Aorta (tissue), 5 donors: ENCODE measurements around the gene MTHFSD. TPM values are rescaled to one million over a fixed set of nuclear protein-coding genes. Genes with fewer than 3 reads are reported as not detected.

Experiments
- ATAC-seq: fragments of 200-7000 bp; cut with Tn5 transposase; one replicate; pipeline ENCODE4 v1.9.1; 2022; ENCODE audit warnings: moderate library complexity; ENCODE audit not compliant: low FRiP score
- DNase-seq, 2 donors: peaks; one replicate each; pipeline ENCODE4 v3.0.0-alpha.2; 2020
- H3K27ac ChIP-seq, 2 donors: one replicate each; pipeline ENCODE4 v1.5.1; 2013; ENCODE audit warnings: low read length in 2 of 2, mild to moderate bottlenecking in 2 of 2, moderate library complexity in 2 of 2, control low read depth in 1 of 2, inconsistent platforms in 1 of 2, low read depth in 1 of 2
- H3K27me3 ChIP-seq, 2 donors: one replicate each; pipeline ENCODE4 v1.6.1; 2013; ENCODE audit warnings: control low read depth in 1 of 2, low read length in 1 of 2, mild to moderate bottlenecking in 1 of 2, moderate library complexity in 1 of 2; ENCODE audit not compliant: insufficient read depth in 2 of 2, control insufficient read depth in 1 of 2
- H3K36me3 ChIP-seq, 2 donors: one replicate each; pipeline ENCODE4 v1.6.1; 2013; ENCODE audit warnings: control low read depth in 1 of 2, low read length in 1 of 2, mild to moderate bottlenecking in 1 of 2; ENCODE audit not compliant: insufficient read depth in 2 of 2, control insufficient read depth in 1 of 2
- H3K4me1 ChIP-seq, 2 donors: one replicate each; pipeline ENCODE4 v1.6.1; 2013; ENCODE audit warnings: low read length in 2 of 2, control low read depth in 1 of 2, mild to moderate bottlenecking in 1 of 2, moderate library complexity in 1 of 2; ENCODE audit not compliant: insufficient read depth in 2 of 2, control insufficient read depth in 1 of 2
- H3K4me3 ChIP-seq, 2 donors: one replicate each; pipeline ENCODE4 v1.5.1; 2013; ENCODE audit warnings: low read length in 2 of 2, control low read depth in 1 of 2, mild to moderate bottlenecking in 1 of 2
- H3K9me3 ChIP-seq: one replicate; pipeline ENCODE4 v1.6.1; 2013; ENCODE audit warnings: mild to moderate bottlenecking, low read length; ENCODE audit not compliant: control insufficient read depth
- WGBS, 2 donors: extraction: QIAGEN DNeasy Blood & Tissue Kit; methylation state at CpG; one replicate each; pipeline ENCODE4 v1.1.7; 2013; 5-methylcytosine and 5-hydroxymethylcytosine counted together
- intact Hi-C, 2 donors: fragments of 100-400 bp; cut with DNase I; formaldehyde crosslinking; loops; one replicate each; pipeline versions ENCODE4 v1.14.2 to v1.15.0; 2022
- polyA plus RNA-seq, 2 donors: library from polyadenylated mRNA; stranded (reverse); fragments of 200-250 nt; gene quantifications; one replicate each; pipeline ENCODE4 v1.2.3, GENCODE V29; 2013
- total RNA-seq, 2 donors: library from RNA; stranded (reverse); fragmentation: NEBNext Ultra II Directional; extraction: Animal tissue kit (Norgen Biotek cat#: 25700); gene quantifications; one replicate each; pipeline ENCODE4 v1.2.1, GENCODE V29; 2021
- donor health status: healthy with polysubstance abuse.
- donor health status: Bipolar disorder and iron deficiency.
- donor health status: DM: no; HTN: no; CAD: no.
- donor health status: DM: no; HTN: no; CAD: no.
- donor health status: DM: yes; HTN: yes; CAD: no.

Gene MTHFSD
- total and polyA plus RNA-seq, 4 donors: 2.3 to 23.1 (median 13.6) TPM

DNA sequence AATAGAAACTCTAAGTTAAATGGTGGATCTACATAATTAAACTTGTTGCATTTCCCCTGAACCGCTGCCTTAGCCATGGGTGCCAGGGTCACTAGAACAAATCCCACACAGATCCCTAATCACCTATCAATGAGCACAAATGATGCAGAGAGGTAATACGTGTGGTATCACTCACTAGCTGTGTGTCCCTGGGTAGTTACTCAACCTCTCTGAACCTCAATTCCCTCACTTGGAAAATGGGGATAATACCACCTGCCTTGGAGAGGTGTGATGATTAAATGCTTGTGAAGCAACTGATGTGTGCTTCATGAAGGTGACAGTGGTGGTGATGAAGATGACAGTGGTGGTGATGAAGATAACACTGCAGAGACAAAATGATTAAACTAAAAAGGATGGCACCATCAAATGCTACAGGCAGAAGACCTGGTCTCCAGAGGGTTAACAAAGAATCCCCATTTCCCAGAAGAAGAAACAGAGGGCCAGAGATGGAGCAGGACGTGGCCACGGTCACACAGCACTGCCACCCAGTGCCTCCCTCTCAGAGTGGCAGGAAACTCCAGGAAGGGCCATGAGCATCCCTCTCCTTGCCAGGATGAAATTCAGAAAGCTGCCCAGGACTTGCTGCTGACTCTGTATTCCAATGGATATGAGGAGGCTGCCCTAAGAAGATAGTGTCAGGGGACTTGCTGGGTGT is 62.6 kb downstream of the MTHFSD start:
- Histone ChIP-seq H3K27me3 (peaks cover 0 to 5% of the 10 kb centered on the region in 2 donors), H3K27ac (no peak overlapping the region), H3K9me3 (peaks cover 5% of the 10 kb centered on the region), H3K4me3 (no peak overlapping the region), H3K4me1 (no peaks in the 10 kb centered on the region), H3K36me3 (no peaks in the 10 kb centered on the region)
- 60% methylated on average over 4 of the region's 4 CpGs for WGBS, 2 donors
- DNase-seq: peak in 1 of 2 donors; percentile 8
- ATAC-seq: no peak
- intact Hi-C loops: no loop called here

DNA sequence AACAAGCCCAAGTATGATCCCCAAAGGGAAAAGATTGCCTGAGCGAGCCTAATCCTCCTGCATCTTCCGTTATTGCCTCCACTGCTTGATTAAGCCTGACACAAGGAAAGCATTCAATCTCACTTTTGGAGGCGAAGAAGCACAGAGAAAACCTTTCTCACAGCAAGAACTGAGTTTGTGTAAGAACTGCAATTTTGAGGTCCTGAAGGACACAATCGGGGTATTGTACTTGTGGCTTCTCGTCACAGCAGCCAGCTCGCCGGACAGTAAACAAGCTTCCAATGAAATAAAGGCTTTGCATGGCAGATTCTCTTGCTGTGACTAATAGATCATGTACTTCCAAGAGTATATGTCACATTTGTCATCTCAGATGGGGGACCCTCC is 63.4 kb downstream of the MTHFSD start:
- peaks cover 5% of the 10 kb centered on the region for H3K9me3 ChIP-seq
- intact Hi-C loops: no loop called here
- no peaks in the 10 kb centered on the region for H3K4me1 ChIP-seq
- H3K27me3 ChIP-seq: peaks cover 0 to 5% of the 10 kb centered on the region in 2 donors
- H3K27ac ChIP-seq: no peak overlapping the region
- no peak for DNase-seq
- H3K4me3 ChIP-seq: no peak overlapping the region
- ATAC-seq: no peak
- WGBS, 2 donors: 52% methylated on average over 7 of the region's 7 CpGs
- H3K36me3 ChIP-seq: no peaks in the 10 kb centered on the region

DNA sequence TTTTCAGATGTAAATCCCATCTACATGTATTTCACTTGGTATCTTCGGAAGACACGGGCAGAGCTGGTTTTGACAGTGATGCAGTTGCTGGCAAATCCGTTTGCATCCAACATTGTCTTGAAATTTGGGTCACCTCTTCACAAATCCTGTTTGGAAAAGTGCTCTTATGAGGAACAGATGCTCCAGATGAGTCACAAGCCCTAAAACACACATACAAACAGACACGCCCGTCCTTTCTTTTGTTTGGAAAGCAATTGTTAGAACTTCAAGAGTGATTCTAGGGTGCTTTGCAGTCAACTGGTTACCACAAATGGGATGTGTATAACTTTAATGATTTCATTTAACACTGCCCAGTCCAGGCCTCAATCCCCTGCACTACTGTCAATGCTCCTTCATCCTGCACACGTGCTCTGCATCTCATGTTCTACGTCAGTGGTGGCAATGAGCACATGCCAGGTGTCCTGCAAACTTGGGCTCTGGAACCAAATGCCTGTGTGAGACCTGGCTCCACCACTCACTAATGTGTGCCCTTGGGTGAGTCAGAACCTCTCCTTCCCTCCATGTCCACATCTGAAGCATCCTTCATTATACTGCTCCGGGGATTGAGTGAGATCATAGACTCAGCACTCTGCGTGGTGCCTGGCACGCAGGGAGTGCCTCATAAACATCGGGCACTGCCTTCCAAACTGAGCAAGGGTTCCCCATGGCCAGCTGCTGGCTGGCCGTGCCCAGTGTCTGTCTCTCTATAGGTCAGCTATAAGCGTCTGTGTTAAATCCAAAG is 64.0 kb downstream of the MTHFSD start:
- peak in 1 of 2 donors; percentile 42 for DNase-seq
- Histone ChIP-seq H3K4me3 (no peak overlapping the region), H3K27ac (no peak overlapping the region), H3K9me3 (peaks cover 5% of the 10 kb centered on the region), H3K4me1 (no peaks in the 10 kb centered on the region), H3K27me3 (peaks cover 0 to 5% of the 10 kb centered on the region in 2 donors), H3K36me3 (no peaks in the 10 kb centered on the region)
- ATAC-seq: no peak
- WGBS, 2 donors: 70% methylated on average over 13 of the region's 13 CpGs
- intact Hi-C loops: no loop called here

DNA sequence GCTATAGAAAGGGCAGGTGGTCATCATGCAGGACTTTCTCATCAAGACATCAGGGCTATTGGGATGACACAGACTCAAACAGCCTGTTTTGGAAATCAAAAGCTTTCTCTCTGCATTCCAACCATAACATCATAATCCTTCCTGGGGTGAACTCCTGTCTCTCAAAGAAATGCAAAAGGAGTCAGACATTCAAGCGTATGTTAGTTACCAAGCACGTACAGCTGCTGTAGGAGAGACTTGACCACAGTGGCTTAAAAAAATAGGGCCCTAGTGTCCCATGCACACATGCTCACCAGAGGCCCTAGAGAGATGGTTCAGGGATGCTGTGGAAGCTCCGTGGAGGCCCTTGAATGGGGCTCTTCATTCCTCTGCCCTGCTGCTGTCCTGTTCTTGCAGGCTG is 69.3 kb downstream of the MTHFSD start:
- WGBS, 2 donors: 41 to 55% methylated on average over 3 of the region's 3 CpGs
- intact Hi-C loops: no loop called here
- DNase-seq (no peak), ATAC-seq (no peak)
- Histone ChIP-seq H3K4me1 (no peaks in the 10 kb centered on the region), H3K4me3 (no peak overlapping the region), H3K36me3 (no peaks in the 10 kb centered on the region), H3K27me3 (peaks cover 0 to 9% of the 10 kb centered on the region in 2 donors), H3K27ac (no peak overlapping the region), H3K9me3 (peaks cover 21% of the 10 kb centered on the region)

DNA sequence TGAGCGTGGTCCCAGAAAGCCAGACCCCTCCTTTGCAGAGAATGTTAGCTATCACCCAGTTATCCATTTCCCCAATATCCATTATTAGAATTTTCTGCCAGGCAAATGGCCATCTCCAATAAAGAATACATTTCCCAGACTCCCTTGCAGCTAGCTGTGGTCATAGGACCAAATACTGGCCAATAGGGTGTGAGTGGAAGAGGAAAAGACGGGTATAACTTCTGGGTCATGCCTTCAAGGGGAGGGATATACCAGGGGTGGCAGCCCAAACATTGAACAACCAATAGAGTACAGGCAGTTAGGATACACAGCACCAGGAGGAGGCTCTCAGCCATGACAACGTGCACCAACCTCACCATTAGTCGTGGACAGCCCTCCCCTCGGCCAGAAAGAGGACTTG is 70.8 kb downstream of the MTHFSD start:
- no peak for ATAC-seq
- H3K4me1 ChIP-seq: no peaks in the 10 kb centered on the region
- DNase-seq: no peak

DNA sequence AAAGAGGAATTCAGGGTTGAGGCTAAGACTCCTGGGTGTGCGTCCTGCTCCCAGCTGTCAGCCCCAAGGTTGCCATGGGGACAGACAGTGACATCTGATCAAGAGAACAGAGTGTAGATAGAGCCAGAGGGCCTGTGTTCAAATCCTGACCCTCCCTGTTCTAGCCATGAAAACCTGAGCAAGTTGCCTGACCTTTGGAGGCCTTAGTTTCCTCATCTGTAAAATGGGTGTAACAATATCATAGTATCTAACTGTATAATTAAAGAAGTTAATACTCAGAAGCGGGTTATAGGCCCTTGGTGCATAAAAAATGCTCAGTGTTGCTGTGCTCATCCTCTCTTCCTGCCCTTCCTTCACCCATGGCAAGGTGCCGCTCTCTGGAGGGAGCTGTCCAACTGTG is 73.4 kb downstream of the MTHFSD start:
- intact Hi-C loops: no loop called here
- no peak overlapping the region for H3K4me3 ChIP-seq
- H3K27me3 ChIP-seq: peaks cover 0 to 6% of the 10 kb centered on the region in 2 donors
- 81 to 86% methylated on average over 3 of the region's 3 CpGs for WGBS, 2 donors
- H3K27ac ChIP-seq: no peak overlapping the region
- no peaks in the 10 kb centered on the region for H3K36me3 ChIP-seq
- ATAC-seq (no peak), DNase-seq (no peak)
- no peaks in the 10 kb centered on the region for H3K4me1 ChIP-seq
- H3K9me3 ChIP-seq: peaks cover 16% of the 10 kb centered on the region

More for the DNA sequence above, 70.8 kb downstream of the MTHFSD start:
- H3K27me3 ChIP-seq: peaks cover 0 to 7% of the 10 kb centered on the region in 2 donors
- H3K27ac ChIP-seq: no peak overlapping the region
- H3K9me3 ChIP-seq: peaks cover 16% of the 10 kb centered on the region
- H3K36me3 ChIP-seq: no peaks in the 10 kb centered on the region
- 70 to 77% methylated on average over 5 of the region's 5 CpGs for WGBS, 2 donors
- H3K4me3 ChIP-seq: no peak overlapping the region
- intact Hi-C loops: no loop called here

DNA sequence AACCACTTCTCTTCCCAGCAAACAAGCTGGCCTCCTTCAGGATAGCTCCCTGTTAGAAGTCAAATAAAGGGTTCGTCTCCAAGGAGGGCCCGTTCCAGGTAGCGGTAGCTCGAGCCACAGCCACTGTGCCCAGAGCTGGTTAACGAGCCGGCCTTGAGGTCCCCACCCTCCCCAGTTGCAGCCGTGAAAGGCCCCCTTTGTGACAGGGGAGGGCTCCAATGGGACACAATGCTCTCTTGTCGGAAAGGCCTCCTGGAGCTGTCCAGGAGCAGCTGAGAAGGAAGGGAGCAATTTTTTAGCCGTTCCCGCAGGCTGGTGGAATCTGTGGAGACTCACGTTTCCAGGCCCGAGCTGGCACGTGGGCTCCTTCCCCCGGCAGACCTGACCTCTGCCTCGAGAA is 74.6 kb downstream of the MTHFSD start:
- intact Hi-C loops: no loop called here
- H3K9me3 ChIP-seq: peaks cover 16% of the 10 kb centered on the region
- ATAC-seq (no peak), DNase-seq (no peak)
- H3K4me1 ChIP-seq: no peaks in the 10 kb centered on the region
- WGBS, 2 donors: 35 to 39% methylated on average over 15 of the region's 15 CpGs
- no peak overlapping the region for H3K4me3 ChIP-seq
- H3K27me3 ChIP-seq: peaks cover 0 to 6% of the 10 kb centered on the region in 2 donors
- H3K27ac ChIP-seq: no peak overlapping the region
- H3K36me3 ChIP-seq: no peaks in the 10 kb centered on the region
